ENCODE measurements around the gene ESRRA.

ESRRA gene

DNA sequence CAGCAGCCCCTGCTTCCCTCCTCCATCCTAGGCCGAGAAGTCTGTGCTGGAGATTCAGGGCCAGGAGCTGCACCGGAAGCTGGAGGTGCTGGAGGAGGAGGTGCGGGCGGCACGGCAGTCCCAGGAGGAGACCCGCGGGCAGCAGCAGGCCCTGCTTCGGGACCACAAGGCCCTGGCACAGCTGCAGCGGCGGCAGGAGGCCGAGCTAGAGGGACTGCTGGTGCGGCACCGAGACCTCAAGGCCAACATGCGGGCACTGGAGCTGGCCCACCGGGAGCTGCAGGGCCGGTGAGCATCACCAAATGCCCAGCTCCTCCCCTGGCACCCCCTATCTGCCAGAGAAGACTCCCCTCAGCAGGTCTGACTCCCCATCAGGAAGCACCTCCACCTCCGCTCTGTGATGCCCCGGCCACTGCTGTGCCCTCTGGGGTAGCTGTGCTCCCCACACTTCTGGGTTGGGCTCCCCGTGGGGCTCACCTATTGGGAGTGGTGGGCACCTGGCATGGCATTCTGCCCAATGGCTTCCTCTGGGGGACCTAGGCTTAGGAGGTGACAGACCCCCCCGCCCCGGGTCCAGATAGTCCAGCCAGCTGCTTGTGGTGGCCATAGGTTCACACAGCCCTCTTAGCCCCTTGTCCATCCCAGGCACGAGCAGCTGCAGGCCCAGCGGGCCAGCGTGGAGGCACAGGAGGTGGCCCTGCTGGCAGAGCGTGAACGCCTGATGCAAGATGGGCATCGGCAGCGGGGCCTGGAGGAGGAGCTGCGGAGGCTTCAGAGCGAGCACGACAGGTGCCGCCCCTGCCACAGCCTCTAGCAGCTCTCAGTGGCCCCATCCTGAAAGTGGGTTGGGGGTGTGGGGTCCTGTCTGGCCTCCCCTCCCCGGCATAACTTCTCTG lies 47.0 kb downstream of the ESRRA start:
- Histone ChIP-seq H3K4me1 (ENCODE audit: control insufficient read depth in 2 of 2, insufficient read depth in 2 of 2, low read length in 2 of 2) (peaks cover 2 to 7% of the 10 kb centered on the region in 2 donors), H3K36me3 (ENCODE audit: control insufficient read depth in 2 of 2, insufficient read depth in 2 of 2, low read length in 2 of 2) (no peaks in the 10 kb centered on the region), H3K27me3 (ENCODE audit: control insufficient read depth in 2 of 2, insufficient read depth in 2 of 2, low read length in 2 of 2) (no peaks in the 10 kb centered on the region), H3K4me3 (ENCODE audit: low read length in 2 of 2) (no peak overlapping the region), H3K9me3 (ENCODE audit: control insufficient read depth in 2 of 2, low read length in 2 of 2) (no peaks in the 10 kb centered on the region), H3K27ac (ENCODE audit: low read depth in 2 of 2, low read length in 2 of 2) (no peak overlapping the region), H3K9ac (ENCODE audit: low read depth in 1 of 2, low read length in 2 of 2) (no peak overlapping the region)

DNA sequence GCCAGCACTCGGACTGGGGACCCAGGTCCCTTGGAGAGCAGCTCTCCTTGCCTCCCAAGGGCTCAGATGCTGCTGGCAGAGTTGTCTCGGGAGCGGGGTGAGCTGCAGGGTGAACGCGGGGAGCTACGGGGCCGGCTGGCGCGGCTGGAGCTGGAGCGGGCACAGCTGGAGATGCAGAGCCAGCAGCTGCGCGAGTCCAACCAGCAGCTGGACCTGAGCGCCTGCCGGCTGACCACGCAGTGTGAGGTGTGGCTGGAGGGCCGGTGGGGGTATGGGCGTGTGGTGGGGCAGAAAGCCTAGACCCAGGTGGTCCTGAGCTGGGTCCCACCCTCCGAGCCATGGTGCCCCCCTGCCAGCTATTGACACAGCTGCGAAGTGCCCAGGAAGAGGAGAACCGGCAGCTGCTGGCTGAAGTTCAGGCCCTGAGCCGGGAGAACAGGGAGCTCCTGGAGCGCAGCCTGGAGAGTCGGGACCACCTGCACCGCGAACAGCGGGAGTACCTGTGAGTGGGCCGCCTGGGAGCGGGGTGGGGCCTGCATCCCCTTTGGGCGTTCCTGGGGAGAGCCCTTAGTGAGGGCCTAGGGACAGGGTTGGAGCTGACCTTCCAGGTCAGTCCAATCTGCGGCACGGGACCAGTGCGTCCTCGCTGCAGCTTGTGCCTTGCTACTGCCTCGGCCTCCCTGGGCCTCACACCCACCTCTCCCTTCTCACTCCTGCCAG lies 47.8 kb downstream of the ESRRA start:
- Histone ChIP-seq H3K36me3 (ENCODE audit: control insufficient read depth in 2 of 2, insufficient read depth in 2 of 2, low read length in 2 of 2) (no peaks in the 10 kb centered on the region), H3K9ac (ENCODE audit: low read depth in 1 of 2, low read length in 2 of 2) (no peak overlapping the region), H3K27me3 (ENCODE audit: control insufficient read depth in 2 of 2, insufficient read depth in 2 of 2, low read length in 2 of 2) (no peaks in the 10 kb centered on the region), H3K4me3 (ENCODE audit: low read length in 2 of 2) (no peak overlapping the region), H3K9me3 (ENCODE audit: control insufficient read depth in 2 of 2, low read length in 2 of 2) (no peaks in the 10 kb centered on the region), H3K27ac (ENCODE audit: low read depth in 2 of 2, low read length in 2 of 2) (no peak overlapping the region), H3K4me1 (ENCODE audit: control insufficient read depth in 2 of 2, insufficient read depth in 2 of 2, low read length in 2 of 2) (peaks cover 7 to 13% of the 10 kb centered on the region in 2 donors)

DNA sequence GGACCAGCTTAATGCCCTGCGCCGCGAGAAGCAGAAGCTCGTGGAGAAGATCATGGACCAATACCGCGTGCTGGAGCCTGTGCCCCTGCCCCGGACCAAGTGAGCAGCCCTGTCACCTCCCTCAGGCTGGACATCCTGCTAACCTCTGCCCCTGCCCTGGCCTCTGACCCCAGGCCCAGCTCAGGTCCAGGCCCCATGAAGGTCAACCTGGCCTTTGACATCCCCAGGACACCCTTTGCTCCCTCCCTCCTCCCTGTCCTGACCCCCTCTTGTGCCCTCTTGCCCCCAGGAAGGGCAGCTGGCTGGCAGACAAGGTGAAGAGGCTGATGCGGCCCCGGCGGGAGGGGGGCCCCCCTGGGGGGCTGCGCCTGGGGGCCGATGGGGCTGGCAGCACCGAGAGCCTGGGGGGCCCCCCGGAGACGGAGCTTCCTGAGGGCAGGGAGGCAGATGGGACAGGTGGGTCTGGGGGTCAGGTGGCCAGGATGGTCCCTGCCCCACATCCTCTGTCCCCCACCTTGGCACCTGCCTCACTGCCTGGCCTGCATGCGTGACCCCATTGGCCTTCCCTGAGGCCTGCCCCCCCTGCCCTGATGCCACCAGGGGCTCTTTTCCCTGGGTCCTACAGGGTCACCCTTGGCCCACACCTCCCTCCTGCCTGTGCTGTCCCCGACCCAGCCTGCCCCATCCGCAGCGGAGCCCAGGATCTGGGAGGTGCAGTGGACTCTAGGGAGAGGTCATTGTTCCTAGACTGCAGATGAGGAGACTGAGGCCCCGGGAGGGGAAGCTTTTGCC lies 48.6 kb downstream of the ESRRA start:
- Histone ChIP-seq H3K27me3 (ENCODE audit: control insufficient read depth in 2 of 2, insufficient read depth in 2 of 2, low read length in 2 of 2) (no peaks in the 10 kb centered on the region), H3K4me3 (ENCODE audit: low read length in 2 of 2) (no peak overlapping the region), H3K36me3 (ENCODE audit: control insufficient read depth in 2 of 2, insufficient read depth in 2 of 2, low read length in 2 of 2) (no peaks in the 10 kb centered on the region), H3K4me1 (ENCODE audit: control insufficient read depth in 2 of 2, insufficient read depth in 2 of 2, low read length in 2 of 2) (peaks cover 12 to 20% of the 10 kb centered on the region in 2 donors), H3K9me3 (ENCODE audit: control insufficient read depth in 2 of 2, low read length in 2 of 2) (no peaks in the 10 kb centered on the region), H3K9ac (ENCODE audit: low read depth in 1 of 2, low read length in 2 of 2) (no peak overlapping the region), H3K27ac (ENCODE audit: low read depth in 2 of 2, low read length in 2 of 2) (no peak overlapping the region)

DNA sequence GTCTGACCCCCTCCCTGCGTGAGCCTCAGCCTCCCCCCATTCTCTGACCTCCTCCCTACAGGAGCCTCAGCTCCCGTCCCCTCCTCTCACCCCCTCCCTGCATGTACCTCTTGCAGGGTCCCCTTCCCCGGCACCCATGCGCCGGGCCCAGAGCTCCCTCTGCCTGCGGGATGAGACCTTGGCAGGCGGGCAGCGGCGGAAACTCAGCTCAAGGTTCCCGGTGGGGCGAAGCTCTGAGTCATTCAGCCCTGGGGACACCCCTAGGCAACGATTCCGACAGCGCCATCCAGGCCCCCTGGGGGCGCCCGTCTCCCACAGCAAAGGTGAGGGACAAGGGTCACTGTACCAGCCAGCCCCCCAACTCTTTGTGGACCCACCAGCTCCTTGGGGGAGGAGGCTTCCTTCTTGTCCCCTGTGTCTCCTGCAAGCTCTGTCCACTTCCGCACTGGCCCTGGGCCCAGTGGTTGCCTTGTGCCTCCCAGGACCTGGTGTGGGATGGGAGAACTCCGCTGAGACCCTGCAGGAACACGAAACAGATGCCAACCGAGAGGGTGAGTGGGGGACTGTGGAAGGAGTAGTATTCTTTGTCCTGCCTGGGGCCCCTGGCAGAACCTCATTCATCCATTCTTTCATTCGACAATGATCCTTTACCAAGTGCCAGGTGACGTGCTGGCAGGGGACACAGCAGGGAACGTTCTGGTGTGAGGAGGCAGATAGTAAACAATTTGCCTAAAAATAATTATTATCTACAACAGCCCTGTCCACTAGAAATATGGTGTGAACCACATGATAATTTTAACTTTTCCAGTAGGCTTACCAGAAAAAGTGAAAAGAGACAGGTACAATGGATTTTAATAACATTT lies 50.0 kb downstream of the ESRRA start:
- Histone ChIP-seq H3K27ac (ENCODE audit: low read depth in 2 of 2, low read length in 2 of 2) (peak overlapping the region; percentile 31 to 58), H3K27me3 (ENCODE audit: control insufficient read depth in 2 of 2, insufficient read depth in 2 of 2, low read length in 2 of 2) (no peaks in the 10 kb centered on the region), H3K36me3 (ENCODE audit: control insufficient read depth in 2 of 2, insufficient read depth in 2 of 2, low read length in 2 of 2) (no peaks in the 10 kb centered on the region), H3K4me1 (ENCODE audit: control insufficient read depth in 2 of 2, insufficient read depth in 2 of 2, low read length in 2 of 2) (peaks cover 23 to 28% of the 10 kb centered on the region in 2 donors), H3K9ac (ENCODE audit: low read depth in 1 of 2, low read length in 2 of 2) (peak overlapping the region; percentile 29 to 56), H3K4me3 (ENCODE audit: low read length in 2 of 2) (peak overlapping the region; percentile 42 to 65), H3K9me3 (ENCODE audit: control insufficient read depth in 2 of 2, low read length in 2 of 2) (no peaks in the 10 kb centered on the region)

DNA sequence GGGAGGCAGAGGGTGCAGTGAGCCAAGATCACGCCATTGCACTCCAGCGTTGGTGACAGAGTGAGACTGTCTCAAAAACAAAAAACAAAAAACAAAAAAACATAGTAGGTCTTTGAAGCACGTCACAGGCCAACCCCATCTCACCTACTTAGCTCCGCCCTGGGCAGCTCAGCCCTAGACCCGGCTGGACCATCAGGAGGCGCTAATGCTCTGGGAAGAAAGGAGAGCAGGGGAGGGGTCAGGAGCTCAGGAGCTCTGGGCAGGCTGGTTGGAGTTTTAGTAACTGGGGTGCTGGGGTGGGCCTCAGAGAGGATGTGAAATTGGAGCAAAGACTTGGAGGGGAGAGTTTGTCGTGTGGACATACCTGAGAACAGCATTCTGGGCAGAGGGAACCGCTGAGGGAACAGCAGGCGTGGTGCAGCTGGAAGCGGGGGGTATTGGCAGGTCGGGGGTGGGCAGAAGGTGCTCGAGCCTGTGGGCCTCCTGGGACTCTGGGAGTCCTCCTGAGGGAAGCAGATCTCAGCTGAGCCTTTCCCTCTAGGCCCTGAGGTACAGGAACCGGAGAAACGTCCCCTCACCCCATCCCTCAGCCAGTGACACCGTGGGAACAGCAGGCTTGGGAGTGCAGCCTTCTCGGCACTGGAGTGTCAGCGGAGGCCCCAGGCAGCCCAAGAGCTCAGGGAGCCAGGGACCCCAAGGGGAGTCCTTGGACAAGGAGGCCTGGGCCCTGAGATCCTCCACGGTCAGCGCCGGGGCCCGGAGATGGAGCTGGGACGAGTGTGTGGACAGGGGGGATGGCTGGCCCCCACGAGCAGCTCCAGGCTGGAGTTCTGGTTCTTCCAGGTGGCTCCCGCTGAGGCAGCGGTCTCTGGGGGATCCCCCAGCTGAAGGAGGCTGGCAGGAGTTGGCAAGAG lies 51.4 kb downstream of the ESRRA start:
- Histone ChIP-seq H3K4me3 (ENCODE audit: low read length in 2 of 2) (no peak overlapping the region), H3K27me3 (ENCODE audit: control insufficient read depth in 2 of 2, insufficient read depth in 2 of 2, low read length in 2 of 2) (no peaks in the 10 kb centered on the region), H3K27ac (ENCODE audit: low read depth in 2 of 2, low read length in 2 of 2) (no peak overlapping the region), H3K9me3 (ENCODE audit: control insufficient read depth in 2 of 2, low read length in 2 of 2) (no peaks in the 10 kb centered on the region), H3K36me3 (ENCODE audit: control insufficient read depth in 2 of 2, insufficient read depth in 2 of 2, low read length in 2 of 2) (peaks cover 8% of the 10 kb centered on the region in 2 donors), H3K4me1 (ENCODE audit: control insufficient read depth in 2 of 2, insufficient read depth in 2 of 2, low read length in 2 of 2) (peaks cover 24 to 31% of the 10 kb centered on the region in 2 donors), H3K9ac (ENCODE audit: low read depth in 1 of 2, low read length in 2 of 2) (no peak overlapping the region)

DNA sequence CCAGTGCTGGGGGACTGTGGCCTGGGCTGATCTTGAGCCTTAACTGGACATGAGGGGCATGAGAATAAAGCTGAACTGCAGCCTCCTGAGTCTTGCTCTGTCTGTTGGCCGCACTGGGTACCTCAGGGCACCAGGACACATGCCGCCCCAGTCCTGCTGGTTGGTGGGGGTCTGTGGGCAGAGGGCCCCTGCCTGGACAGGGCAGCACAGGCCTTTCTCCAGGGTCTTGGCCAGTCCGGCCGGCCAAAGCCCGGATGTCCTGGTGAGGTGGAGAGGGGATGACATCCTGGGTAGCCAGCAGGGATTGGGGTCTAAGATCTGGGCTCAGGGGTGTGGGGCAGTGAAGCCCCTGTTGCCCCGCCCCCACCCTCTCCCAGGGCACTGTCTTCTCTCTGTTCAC lies 52.1 kb downstream of the ESRRA start:
- Histone ChIP-seq H3K36me3 (ENCODE audit: control insufficient read depth in 2 of 2, insufficient read depth in 2 of 2, low read length in 2 of 2) (peaks cover 14% of the 10 kb centered on the region in 2 donors), H3K4me1 (ENCODE audit: control insufficient read depth in 2 of 2, insufficient read depth in 2 of 2, low read length in 2 of 2) (peaks cover 24 to 31% of the 10 kb centered on the region in 2 donors), H3K27me3 (ENCODE audit: control insufficient read depth in 2 of 2, insufficient read depth in 2 of 2, low read length in 2 of 2) (no peaks in the 10 kb centered on the region), H3K9ac (ENCODE audit: low read depth in 1 of 2, low read length in 2 of 2) (no peak overlapping the region), H3K27ac (ENCODE audit: low read depth in 2 of 2, low read length in 2 of 2) (peak overlapping the region in 1 of 2 donors; percentile 23), H3K4me3 (ENCODE audit: low read length in 2 of 2) (no peak overlapping the region), H3K9me3 (ENCODE audit: control insufficient read depth in 2 of 2, low read length in 2 of 2) (no peaks in the 10 kb centered on the region)

DNA sequence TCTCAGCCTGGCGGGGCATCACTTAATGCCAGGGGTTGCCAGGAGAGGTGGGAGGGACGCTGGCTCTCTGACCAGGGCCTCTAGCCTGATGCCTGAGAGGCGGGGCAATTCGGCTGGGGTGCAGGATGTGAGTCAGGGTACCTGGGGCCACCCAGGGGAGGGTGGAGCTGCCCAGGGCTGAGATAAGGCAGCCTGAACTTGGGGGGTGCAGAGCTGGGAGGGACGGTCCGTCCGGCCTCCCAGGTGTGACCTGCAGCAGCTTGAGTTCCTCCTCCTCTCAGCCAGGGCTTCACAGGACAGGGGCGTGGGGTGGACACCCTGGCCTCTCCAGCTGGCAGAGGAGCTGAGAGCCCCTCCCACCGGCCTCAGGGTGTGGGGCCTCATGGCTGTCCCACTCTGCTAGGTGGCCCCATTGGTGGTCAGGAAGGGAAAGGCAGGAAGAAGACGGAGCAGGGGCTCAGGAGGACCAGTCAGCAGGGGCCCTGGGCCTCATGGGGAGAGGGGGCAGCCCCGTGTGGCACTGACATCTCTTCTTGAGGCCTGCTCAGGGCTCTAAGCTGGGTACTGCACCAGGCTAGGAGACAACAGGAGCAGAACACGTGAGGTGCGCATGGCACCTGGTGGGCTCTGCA lies 52.7 kb downstream of the ESRRA start:
- peak overlapping the region; percentile 77 to 90 for H3K4me3 ChIP-seq (ENCODE audit: low read length in 2 of 2)
- H3K9me3 ChIP-seq (ENCODE audit: control insufficient read depth in 2 of 2, low read length in 2 of 2) = no peaks in the 10 kb centered on the region
- H3K9ac ChIP-seq (ENCODE audit: low read depth in 1 of 2, low read length in 2 of 2) = peak overlapping the region; percentile 87 to 88
- peaks cover 17 to 18% of the 10 kb centered on the region in 2 donors for H3K36me3 ChIP-seq (ENCODE audit: control insufficient read depth in 2 of 2, insufficient read depth in 2 of 2, low read length in 2 of 2)
- H3K4me1 ChIP-seq (ENCODE audit: control insufficient read depth in 2 of 2, insufficient read depth in 2 of 2, low read length in 2 of 2) = peaks cover 24 to 31% of the 10 kb centered on the region in 2 donors
- no peaks in the 10 kb centered on the region for H3K27me3 ChIP-seq (ENCODE audit: control insufficient read depth in 2 of 2, insufficient read depth in 2 of 2, low read length in 2 of 2)
- peak overlapping the region in 1 of 2 donors; percentile 76 for H3K27ac ChIP-seq (ENCODE audit: low read depth in 2 of 2, low read length in 2 of 2)

DNA sequence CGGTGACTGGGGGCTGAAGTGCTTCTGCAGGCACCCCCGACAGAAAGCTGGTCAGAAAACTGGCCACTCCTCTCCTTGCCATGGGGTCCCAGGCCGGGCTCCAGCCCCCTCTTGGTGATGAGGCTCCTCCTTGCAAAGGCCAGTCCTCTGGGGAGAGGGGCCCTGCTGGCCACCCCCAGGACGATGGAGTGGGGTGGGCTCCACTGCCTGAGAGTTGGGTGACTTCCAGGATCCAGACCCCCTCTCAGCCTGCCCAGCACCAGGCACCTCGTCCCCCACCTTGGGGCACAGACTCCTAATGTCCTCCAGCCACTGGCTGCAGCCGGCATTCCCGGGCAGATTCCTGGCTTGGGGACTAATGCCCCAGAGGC lies 53.2 kb downstream of the ESRRA start:
- Histone ChIP-seq H3K36me3 (ENCODE audit: control insufficient read depth in 2 of 2, insufficient read depth in 2 of 2, low read length in 2 of 2) (peaks cover 18 to 22% of the 10 kb centered on the region in 2 donors), H3K27ac (ENCODE audit: low read depth in 2 of 2, low read length in 2 of 2) (peak overlapping the region; percentile 76 to 82), H3K9me3 (ENCODE audit: control insufficient read depth in 2 of 2, low read length in 2 of 2) (no peaks in the 10 kb centered on the region), H3K9ac (ENCODE audit: low read depth in 1 of 2, low read length in 2 of 2) (peak overlapping the region; percentile 87 to 88), H3K27me3 (ENCODE audit: control insufficient read depth in 2 of 2, insufficient read depth in 2 of 2, low read length in 2 of 2) (no peaks in the 10 kb centered on the region), H3K4me3 (ENCODE audit: low read length in 2 of 2) (peak overlapping the region; percentile 77 to 90), H3K4me1 (ENCODE audit: control insufficient read depth in 2 of 2, insufficient read depth in 2 of 2, low read length in 2 of 2) (peaks cover 24 to 31% of the 10 kb centered on the region in 2 donors)
